ENCODE data around the gene EOMES. TPM values are rescaled to one million over a fixed set of nuclear protein-coding genes. Genes with fewer than 3 reads are reported as not detected.

The EOMES gene
- total and polyA plus RNA-seq, 2 of the 8 experiments (the other 6 are each of a cell fraction or from before 2014, with no cell fraction given): 0.09 to 0.47 TPM

- H3K4ac ChIP-seq (replicated peaks; ENCODE audit: insufficient read length, low read depth, low read length): no peak overlapping the region
- TF ChIP-seq RBBP5 (IDR thresholded peaks at IDR 0.05; ENCODE audit: borderline replicate concordance, low read depth, low read length) (no peak), EZH2 (IDR thresholded peaks at IDR 0.05; ENCODE audit: low read depth, low read length, severe bottlenecking) (no peak), CHD2 (IDR thresholded peaks at IDR 0.05; ENCODE audit: low read length) (no peak), ZNF274 (IDR thresholded peaks at IDR 0.05; ENCODE audit: borderline replicate concordance, extremely low read depth, low read length) (no peak), SUZ12 (IDR thresholded peaks at IDR 0.05; ENCODE audit: low read length) (no peak), CEBPB (IDR thresholded peaks at IDR 0.05; ENCODE audit: low read depth, low read length) (no peak), SP1 (IDR thresholded peaks at IDR 0.05; ENCODE audit: low read depth, low read length) (no peak), POLR2A (IDR thresholded peaks at IDR 0.05; ENCODE audit: control extremely low read depth in 1 of 2, low read depth in 2 of 2, low read length in 2 of 2) (no peak)
These were observed 25.2 kb downstream of the EOMES start for GRCh38 chr3:27696906-27697305.

More at GRCh38 chr3:27696906-27697305, 25.2 kb downstream of the EOMES start:
- no peak overlapping the region for H4K5ac ChIP-seq (ENCODE audit: insufficient read length, low read depth, low read length)
- no peak overlapping the region for H2BK120ac ChIP-seq (replicated peaks; ENCODE audit: low read depth, low read length)
- no peak overlapping the region for H2BK20ac ChIP-seq (ENCODE audit: low read length)
- H3K18ac ChIP-seq (ENCODE audit: extremely low read depth, low read length): no peak overlapping the region
- no peak overlapping the region for H2BK5ac ChIP-seq (ENCODE audit: low read depth, low read length)
- H3K4me2 ChIP-seq (ENCODE audit: insufficient read depth in 1 of 2, low read depth in 2 of 2, low read length in 2 of 2): no peak overlapping the region
- no peaks in the 10 kb centered on the region for H4K20me1 ChIP-seq (replicated peaks in 1 of 2; ENCODE audit: control insufficient read depth in 1 of 2, insufficient read depth in 2 of 2, low read length in 2 of 2)
- POLR2A ChIA-PET (ENCODE audit: partially characterized antibody): no interaction called here
- DNase-seq (ENCODE audit: low read depth in 1 of 2, low spot score in 2 of 2) (no peak), FAIRE-seq (no peak)
- no peaks in the 10 kb centered on the region for H3K4me1 ChIP-seq (replicated peaks in 1 of 4; ENCODE audit: control insufficient read depth in 3 of 4, insufficient read depth in 4 of 4, low read length in 3 of 4)
- no peaks in the 10 kb centered on the region for H3K79me1 ChIP-seq (ENCODE audit: low read depth, low read length)
- H3K36me3 ChIP-seq (ENCODE audit: control insufficient read depth in 2 of 4, insufficient read depth in 4 of 4, low read length in 3 of 4): no peaks in the 10 kb centered on the region
- H3K23me2 ChIP-seq (ENCODE audit: low read depth, low read length): no peaks in the 10 kb centered on the region
- H3K23ac ChIP-seq (ENCODE audit: insufficient read length): no peak overlapping the region
- no peaks in the 10 kb centered on the region for H3K9me3 ChIP-seq (ENCODE audit: insufficient read depth in 2 of 2, low read depth in 1 of 2, low read length in 1 of 2)
- no peak overlapping the region for H3K9ac ChIP-seq (replicated peaks in 1 of 4; ENCODE audit: extremely low read depth in 1 of 4, low read depth in 3 of 4, low read length in 3 of 4)
- H3K56ac ChIP-seq (replicated peaks; ENCODE audit: insufficient read length, low read depth, low read length): no peak overlapping the region
- H2BK12ac ChIP-seq (ENCODE audit: low read depth, low read length): no peak overlapping the region
- H3K27ac ChIP-seq (ENCODE audit: low read depth, low read length): no peak overlapping the region
- no peaks in the 10 kb centered on the region for H3K27me3 ChIP-seq (replicated peaks in 1 of 4; ENCODE audit: control insufficient read depth in 3 of 4, extremely low read depth in 1 of 4, insufficient read depth in 3 of 4, low read length in 3 of 4)
- CTCF ChIA-PET (ENCODE audit: partially characterized antibody): interaction anchor here (0.5 to 2.2 kb wide), 4 partner anchors 15 to 1587 kb away, joined by 3 to 9 read pairs (median 3); no protein-coding TSS in a partner anchor
- H4K91ac ChIP-seq (replicated peaks; ENCODE audit: insufficient read length, low read length): no peak overlapping the region
- WGBS, 2 experiments (ENCODE audit: extremely low coverage in 1 of 2, insufficient coverage in 1 of 2, insufficient read length in 1 of 2, insufficient replicate concordance in 2 of 2, low coverage in 1 of 2, low lambda C conversion rate in 2 of 2, missing lambda C conversion rate in 1 of 2): 82% methylated on average over 1 of the region's 1 CpG; no CpG with 5 or more reads in 1 of the 2 experiments
- no peak overlapping the region for H3K14ac ChIP-seq (ENCODE audit: insufficient read length)
- no peak overlapping the region for H2AFZ ChIP-seq (ENCODE audit: low read length)
- no peak overlapping the region for H2AK5ac ChIP-seq (ENCODE audit: low read depth, low read length)
- no peak overlapping the region for H2BK15ac ChIP-seq (ENCODE audit: low read length)
- H3K79me2 ChIP-seq (ENCODE audit: control insufficient read depth in 1 of 2, insufficient read depth in 2 of 2, low read length in 2 of 2): no peaks in the 10 kb centered on the region
- H4K8ac ChIP-seq (ENCODE audit: extremely low read depth, insufficient read depth, low read length): no peak overlapping the region
- no peak overlapping the region for H3K4me3 ChIP-seq (ENCODE audit: extremely low read depth in 1 of 4, insufficient read depth in 2 of 4, low read depth in 3 of 4, low read length in 4 of 4)

Measured in H1 (cell line).